ENCODE measurements around the gene RBM18.

Gene RBM18, protein sequence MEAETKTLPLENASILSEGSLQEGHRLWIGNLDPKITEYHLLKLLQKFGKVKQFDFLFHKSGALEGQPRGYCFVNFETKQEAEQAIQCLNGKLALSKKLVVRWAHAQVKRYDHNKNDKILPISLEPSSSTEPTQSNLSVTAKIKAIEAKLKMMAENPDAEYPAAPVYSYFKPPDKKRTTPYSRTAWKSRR

DNA sequence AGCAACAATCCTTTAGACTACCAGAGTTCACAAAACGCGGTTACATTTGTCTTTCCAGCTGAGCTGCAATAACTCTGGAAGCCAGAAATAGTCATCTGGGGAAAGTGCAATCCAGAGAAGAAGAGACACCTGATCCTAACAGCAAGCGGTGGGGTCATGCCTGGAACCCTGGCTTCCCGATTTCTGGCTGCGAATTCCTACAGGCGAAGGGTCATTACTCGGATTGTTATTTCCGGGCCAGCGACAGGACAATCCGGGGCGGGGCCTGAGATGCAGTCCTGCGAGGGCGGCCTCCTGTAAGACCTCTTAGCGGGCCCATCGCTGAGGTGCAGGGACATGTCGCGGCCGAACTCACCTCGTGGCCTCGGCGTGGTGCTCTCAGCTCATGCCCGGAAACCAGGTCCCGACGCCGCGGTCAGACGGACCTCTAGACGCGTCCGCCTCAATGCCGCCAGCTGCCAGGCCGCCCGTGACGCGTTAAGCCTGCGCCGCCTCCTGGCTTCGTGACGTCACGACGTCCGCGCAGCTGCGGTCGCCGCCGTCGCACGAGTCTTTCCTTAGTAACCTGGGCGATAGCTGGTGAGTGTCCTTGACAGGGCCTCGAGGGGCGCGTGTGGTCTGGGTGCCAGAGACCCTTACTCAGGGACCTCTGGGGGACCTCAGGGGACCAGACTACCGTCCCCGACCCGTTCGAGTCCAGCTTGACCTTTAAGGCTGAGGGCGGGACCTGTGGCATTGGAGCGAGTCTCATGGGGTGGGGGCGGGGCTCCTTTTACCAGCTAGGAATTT lies at the start of gene RBM18, which contains the start of gene MRRF:
RBM18 (minus strand) TSS at position 481 of the 789 bp plus-strand sequence. CDS start 3,348 bp downstream, outside the sequence.
MRRF (plus strand) TSS at position 523 of the 789 bp plus-strand sequence. CDS start 6,010 bp downstream, outside the sequence.
- peak; percentile 63 for DNase-seq (ENCODE audit: low read depth)

DNA sequence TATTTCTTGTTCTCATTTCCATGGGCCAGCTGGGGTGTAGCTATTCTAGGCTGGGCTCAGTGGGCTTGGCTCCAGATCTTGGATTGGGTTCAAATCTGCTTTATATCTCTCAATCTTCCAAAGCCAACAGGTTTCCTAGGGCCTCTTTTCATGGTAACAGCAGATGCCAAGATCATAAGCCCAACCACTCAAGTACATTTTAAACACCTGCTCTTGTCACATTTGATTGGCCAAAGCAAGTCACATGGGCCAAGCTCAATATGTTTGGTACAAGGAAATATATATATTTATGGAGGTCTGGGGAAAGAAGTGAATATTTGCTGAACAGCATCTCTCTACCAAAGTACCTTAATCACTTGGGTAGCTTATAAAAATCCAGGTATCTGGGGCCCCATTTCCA lies 49.5 kb upstream of the RBM18 start:
- DNase-seq (ENCODE audit: low read depth), result no peak

DNA sequence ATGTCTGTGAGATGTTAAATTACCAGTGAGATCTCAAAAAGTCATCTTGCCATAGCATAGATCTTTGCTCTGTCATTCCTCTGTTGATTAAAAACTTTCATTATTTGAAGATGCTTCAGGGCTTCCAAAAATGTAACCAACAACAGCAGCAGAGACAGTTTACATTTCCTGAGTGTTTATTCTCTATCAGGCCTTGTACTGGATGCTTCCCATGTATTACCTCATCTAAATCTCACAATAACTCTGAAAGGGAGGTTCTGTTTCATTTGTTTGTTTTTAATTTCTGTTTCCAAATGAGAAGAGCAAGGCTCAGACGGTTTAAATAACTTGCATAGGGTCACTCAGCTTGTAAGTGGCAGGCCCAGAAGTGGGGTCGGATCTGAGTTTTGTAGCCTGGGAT lies 45.2 kb upstream of the RBM18 start:
- no peak for DNase-seq (ENCODE audit: low read depth)

DNA sequence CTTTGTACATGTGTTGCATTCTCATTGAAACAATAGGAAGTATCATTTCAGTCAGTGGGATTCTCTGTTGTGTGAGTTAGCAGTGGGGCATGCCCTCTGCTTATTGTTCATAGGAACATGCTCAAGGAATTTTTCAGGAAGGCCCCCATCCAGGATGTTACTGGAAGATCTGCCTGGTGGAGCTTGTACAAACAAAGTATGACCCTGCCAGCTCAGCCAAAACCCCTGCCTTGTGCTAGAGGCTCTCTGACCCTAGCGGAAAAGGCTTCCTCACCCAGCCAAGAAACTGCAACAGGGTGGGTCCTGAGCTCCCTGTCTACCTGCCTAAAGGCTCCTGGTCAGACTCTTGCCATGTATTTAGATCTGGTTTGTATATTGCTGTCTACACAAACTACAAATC lies 43.3 kb upstream of the RBM18 start:
- no peak for DNase-seq (ENCODE audit: low read depth)

DNA sequence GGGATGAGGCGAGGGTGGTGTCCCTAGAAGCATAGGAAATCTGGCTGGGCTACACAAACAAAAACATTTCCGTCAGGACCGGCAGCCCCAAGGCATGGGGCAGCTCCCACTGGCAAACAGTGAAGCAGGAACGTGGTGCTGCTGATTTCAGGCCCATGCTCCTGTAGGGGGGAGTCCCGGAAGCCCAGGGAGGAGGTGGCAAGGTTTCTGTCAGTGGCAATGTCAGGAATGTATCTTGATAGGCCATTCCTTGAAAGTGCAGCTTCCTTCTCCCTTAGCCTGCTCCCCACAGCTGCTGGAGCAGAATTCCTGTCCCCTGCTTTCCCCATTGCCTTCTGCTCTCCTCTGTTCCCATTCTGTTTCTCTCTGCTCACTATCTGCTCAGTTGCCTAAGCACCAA lies 42.4 kb upstream of the RBM18 start:
- no peak for DNase-seq (ENCODE audit: low read depth)

DNA sequence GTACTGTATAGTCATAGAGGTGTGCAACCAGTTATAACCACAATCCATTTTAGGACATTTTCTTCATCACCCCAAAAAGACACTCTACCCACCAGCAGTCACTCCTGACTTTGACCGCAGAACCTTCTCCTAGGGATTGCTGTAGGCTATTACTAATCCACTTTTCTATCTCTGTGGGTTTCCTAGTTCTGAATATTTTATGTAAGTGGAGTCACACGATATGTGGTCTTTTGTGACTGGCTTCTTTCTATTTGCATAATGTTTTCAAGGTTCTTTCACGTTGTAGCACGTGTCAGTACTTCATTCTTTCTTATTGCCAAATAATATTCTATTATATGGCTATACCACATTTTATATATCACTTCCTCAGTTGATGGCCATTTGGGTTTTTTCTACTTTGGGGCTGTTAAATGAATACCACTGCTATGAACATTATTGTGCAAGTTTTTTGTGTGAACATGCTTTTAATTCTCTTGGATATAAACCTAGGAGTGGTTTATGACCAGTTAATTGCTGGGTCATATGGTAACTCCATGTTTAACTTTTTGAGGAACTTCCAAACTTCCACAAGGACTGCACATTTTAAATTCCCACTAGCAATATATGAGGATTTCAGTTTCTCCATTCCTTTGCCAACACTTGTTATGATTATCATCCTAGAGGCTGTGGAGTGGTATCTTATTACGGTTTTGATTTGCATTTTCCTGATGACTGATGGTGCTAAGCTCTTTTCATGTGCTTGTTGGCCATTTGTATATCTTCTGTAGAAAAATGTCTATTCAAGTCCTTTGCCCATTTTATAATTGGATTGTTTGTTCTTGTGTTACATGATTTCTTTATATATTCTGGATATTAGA lies 37.8 kb upstream of the RBM18 start:
- no peak for DNase-seq (ENCODE audit: low read depth)

DNA sequence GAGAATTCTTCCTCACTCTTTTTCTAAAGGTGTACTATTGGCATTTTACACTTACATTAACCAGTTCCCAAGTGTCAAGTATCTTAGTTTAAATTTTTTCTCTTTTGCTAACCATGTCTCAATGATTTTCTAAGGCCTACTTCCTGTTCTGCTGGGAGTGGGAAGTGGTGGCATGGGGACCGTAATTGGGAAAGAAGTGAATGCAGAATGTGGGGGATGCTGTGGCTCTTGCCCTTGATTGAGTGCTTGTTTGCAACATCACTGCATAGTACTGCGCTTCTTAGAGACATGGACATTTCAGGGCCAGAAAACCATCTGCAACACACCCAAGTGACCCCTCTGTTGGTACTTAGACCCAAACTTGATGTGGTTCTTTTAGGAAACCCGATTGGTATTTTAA lies 32.9 kb upstream of the RBM18 start:
- DNase-seq (ENCODE audit: low read depth), result no peak

DNA sequence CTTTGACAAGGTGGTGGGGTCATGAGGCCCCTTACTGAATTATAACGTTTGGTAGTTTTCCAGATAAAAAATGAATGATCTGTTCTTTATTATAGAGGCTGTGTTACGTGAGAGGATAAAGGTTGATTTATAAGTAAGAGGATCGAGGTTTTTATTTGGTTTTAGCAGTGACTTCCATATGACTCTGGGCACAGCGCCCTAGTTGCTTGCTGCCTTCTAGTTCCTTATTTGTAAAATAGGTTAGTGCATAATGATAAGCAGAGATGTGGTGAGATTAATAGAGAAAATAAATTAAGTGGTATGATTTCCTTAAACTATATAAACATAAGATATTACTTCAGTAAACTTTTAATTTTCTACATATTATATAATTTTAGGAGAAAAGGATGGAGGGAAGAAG lies 29.9 kb upstream of the RBM18 start:
- DNase-seq (ENCODE audit: low read depth), result no peak

DNA sequence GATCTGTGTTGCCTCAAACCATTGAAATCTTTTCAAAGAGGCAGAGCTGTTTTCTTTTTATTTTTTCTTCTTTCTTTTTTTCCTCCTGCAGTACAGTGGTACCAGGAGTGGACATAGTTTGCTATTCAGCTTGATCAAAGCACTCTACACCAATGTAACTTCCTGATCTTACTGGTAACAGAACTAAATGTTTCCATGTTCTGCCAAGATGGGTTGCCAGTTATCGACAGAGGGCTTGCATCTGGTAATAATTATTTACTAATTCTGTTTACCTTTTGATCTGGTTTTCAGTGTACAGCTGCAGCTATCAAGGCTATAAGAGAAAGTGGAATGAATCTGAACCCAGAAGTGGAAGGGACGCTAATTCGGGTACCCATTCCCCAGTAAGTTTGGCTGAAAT lies 26.8 kb upstream of the RBM18 start:
- no peak for DNase-seq (ENCODE audit: low read depth)

DNA sequence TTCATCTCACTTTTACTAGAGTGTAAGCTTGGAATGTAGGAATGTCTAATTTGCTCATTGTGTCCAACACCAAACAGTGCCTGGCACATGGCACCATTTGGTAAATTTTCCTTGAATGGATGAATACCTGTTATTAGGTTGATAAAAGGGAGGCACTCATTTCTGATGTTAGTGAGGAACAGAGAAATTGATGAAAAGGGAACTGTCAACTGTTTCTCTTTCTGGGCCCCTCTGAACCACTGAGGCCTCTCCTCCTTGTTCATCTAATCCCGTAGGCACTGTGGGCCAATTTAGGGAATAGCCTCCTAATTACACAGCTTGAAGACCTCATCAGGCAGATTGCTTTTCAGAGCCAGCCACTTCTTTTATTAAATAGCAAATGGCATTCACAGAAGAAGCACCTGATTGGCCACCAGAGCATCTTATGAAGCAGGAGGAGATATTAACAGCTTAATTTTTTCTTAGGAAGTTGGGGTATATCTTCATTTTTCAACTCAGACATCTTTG lies 22.6 kb upstream of the RBM18 start:
- DNase-seq (ENCODE audit: low read depth), result no peak

DNA sequence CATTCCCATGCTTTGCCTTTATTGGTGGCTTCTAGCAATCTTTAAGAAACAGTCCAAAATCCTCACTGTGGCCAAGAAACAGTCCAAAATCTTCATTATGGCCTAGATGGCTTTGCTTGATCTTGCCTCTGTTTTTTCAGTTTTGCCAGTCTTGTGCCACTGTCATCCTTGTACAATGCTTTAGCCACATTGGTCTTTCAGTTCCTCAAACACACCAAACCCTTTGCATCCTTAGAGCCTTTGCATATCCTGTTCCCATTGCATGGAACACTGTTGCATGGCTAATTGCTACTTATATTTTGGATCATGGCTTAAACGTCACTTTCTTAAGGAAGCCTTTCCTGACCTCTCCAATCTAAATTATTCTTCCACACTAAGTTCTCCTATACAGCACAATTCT lies 22.1 kb upstream of the RBM18 start:
- no peak for DNase-seq (ENCODE audit: low read depth)

DNA sequence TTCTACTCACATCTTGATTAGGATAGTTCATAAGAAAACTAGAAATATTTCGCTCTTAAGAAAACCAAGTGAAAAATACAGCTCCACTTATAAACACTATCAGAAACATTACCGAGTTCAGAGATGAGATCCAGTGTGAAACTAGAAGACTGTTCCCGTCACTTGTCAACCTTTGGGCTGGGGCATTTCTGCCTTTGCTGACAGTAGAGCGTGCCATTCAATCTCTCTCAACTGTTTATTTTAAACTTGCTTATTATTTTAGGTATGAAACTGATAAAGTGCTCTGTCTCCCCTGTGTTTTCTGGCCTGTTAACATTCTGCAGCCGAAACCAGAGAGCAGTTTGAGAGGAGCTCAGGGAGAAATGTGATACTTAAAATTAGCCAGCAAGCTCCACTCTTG lies 16.7 kb upstream of the RBM18 start:
- DNase-seq (ENCODE audit: low read depth), result no peak

DNA sequence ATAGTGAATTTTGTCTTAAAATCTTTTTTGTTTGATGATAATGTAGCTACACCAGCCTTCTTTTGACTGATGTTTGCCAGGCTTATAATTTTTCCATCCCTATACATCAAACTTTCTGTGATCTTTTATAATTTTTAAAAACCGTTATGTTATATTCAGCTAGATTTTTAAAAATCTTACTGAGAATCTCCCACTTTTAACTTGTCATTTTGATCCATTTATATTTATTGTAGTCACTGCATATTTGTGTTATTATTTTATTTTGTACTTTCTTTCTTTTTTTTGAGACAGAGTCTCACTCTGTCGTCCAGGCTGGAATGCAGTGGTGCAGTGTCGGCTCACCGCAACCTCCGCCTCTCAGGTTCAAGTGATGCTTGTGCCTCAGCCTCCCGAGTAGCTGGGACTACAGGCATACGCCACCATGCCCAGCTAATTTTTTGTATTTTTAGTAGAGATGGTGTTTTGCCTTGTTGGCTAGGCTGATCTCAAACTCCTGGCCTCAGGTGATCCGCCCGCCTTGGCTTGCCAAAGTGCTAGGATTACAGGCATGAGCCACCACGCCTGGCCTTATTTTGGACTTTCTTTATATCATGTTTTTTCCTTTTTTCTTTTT lies 12.8 kb upstream of the RBM18 start:
- DNase-seq (ENCODE audit: low read depth), result no peak

DNA sequence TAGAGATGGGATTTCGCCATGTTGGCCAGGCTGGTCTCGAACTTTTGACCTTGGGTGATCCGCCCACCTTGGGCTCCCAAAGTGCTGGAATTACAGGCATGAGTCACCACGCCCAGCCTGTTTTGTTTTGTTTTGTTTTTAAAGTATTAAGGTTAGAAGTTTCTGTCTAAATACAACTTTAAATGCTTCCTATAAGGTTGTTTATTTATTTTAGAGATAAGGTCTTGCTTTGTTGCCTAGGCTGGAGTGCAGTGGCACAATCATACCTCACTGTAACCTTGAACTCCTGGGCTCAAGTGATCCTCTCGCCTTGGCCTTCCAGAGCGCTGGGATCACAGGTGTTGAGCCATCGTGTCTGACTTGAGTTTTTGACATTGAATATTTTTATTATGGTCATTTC lies 11.5 kb upstream of the RBM18 start:
- DNase-seq (ENCODE audit: low read depth), result no peak

DNA sequence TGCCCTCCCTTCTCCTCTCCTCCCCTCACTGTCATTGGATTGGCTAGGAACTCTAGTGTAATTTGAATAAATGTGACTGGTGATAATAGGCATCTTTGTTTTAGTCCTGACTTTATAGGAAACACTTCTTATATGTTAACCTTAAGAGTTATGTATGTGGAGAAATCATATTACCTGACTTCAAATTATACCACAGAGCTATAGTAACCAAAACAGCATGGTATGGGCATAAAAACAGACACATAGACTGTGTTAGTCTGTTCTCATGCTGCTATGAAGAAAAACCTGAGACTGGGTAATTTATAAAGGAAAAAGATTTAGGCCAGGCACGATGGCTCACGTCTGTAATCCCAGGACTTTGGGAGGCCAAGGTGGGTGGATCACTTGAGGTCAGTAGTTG lies 9.4 kb upstream of the RBM18 start:
- DNase-seq (ENCODE audit: low read depth), result no peak

DNA sequence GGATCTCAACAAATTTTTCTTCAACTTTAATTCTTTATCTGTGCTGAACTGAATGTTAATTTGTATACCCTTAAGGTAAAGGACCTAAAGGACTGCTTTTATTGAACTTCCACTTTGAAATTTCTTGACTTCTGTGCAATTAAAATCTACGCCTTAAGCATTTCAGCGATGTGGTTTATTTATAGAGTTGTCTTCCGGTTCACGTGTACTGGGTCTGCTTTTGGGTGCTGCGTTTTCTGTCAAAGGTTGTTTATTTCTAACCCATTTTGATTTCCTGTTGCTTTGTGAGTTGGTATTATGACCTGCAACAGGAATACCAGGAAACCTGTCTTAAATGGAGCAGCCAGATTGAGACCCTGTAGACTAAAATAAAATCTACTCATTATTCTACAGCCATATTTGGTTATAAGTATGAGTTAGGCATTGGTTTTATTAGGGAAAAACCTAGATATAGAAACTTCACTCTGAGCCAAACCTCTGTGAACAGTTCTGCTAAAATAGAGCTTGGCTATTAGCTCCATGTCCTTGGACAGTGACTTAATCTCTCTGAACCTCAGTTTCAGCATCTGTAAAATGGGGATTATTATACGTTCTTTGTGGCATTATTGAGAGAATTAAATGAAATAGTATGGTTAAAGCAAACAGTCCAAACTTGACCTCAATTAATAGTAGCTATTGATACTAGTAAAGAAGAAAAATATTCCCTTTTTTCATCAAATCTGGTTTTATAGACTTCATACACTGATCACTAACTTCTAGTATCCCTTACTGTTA lies 3.6 kb upstream of the RBM18 start:
- DNase-seq (ENCODE audit: low read depth), result no peak

DNA sequence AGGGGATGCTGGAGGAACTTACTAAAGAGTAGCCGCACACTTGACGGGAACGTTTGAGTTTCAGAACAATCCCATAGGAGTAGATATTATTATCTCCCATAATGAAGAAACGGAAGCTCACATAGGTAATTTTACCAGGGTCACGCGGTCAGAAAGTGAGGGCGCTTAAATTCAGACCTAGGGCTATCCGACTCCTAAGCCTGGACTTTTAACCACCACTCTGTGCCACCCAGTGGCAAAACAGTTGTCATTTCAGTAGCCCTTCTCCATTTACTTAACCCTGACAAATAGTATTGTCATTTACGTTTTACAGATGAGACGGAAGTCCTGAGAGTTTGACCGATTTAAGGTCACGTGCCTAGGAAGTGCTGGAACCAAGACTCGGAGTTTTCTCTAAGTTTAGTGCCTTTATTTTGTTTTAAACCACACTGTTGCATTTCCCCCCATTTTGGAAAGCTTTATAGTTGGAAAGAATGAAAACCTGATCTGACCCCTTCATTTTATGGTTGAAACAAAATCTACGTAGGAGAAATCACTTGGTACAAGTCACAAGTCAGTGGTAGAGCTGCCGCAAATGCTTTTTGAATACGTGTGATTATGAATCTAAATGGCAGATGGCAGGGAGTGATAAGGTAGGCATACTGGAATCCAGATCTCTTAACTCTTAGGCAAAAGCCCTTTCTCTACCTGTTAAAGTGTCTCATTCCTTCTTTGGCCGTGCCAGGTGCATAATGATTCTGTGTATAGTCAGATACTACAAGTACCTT lies 692 bp upstream of the RBM18 start:
- DNase-seq (ENCODE audit: low read depth), result peak; percentile 11

DNA sequence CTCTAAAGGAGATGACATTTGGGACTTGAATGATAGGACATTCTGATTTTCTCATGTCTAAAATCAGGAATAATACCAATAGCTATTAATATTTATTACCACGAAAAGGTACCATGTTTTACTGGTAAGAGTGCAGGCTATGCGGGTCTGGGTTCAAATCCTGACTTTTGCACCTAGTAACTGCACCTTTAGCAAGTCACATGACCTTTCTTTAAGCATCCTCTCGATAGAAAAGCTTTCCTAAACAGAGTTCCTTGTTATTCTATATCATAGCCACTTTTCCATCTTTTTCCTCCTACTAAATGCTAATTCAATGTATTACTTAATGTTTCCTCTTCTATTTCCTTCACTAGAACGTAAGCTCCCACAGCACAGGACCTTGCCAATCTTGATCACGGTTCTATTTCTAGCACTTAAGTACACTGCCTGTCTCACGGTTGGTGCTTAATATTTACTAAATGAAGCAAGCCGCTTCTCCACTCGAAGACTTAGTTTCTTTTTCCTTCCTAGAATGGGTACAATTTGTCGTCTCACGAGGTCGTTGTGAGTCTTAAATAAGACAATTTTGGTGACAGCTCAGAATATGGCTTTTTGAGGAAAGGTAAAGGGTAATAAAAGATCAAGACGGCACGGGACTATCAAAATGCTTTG lies 816 bp downstream of the RBM18 start:
- no peak for DNase-seq (ENCODE audit: low read depth)

DNA sequence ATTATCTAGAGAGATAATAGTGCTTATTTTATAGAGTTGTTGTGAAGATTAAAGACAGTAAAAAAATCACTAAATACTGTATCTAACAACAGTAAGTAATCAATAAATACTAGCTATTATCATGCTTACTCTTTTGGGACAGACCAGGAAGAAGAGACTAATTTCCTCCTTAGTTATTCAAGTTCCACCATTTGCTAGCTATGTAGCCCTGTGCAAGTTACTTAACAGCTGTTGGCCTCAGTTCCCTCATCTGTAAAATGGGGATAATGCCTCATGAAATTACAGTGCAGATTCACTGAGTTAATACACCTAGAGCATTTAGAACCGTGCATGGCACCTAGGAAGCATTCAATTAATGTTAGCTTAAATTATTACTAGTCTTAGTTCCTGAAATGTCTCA lies 2.6 kb downstream of the RBM18 start:
- no peak for DNase-seq (ENCODE audit: low read depth)

DNA sequence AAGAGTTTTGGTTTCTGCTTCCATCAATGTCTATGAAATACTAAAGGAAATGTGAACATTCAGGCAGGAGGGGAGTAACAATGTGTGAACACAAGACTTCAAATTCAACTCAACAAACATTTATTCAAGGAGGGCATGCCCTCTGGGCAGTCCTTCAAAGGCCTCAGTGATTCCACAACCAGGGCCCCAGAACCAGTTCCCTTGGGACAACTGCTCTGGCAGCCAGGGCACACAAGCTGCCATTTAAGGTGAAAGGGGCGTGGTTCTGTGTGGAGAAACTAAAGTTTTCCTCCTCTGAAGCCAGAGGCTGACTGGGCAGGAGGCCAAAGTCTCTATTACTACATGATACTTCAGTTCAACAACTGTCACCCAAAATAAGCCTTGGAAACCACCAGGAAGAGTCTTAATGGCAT lies 3.2 kb downstream of the RBM18 start:
- peak; percentile 39 for DNase-seq (ENCODE audit: low read depth)

All from HS-27A (cell line).